ENCODE measurements around the gene SUPT6H. TPM values are rescaled to one million over a fixed set of nuclear protein-coding genes. Genes with fewer than 3 reads are reported as not detected.
A peak's percentile ranks its signal among the peaks of the same experiment; 100 is the strongest.

SUPT6H gene
- total RNA-seq, 2 donors from 2014 or later, result 40.1 to 47.1 TPM

GRCh38 chr17:28675490-28675889 lies 13.5 kb downstream of the SUPT6H start:
- Histone ChIP-seq H3K36me3 (peaks cover 36% of the 10 kb centered on the region), H3K27ac (no peak overlapping the region), H3K9ac (ENCODE audit: low read depth in 2 of 2, low read length in 2 of 2) (no peak overlapping the region), H3K9me3 (no peaks in the 10 kb centered on the region), H3K4me1 (no peaks in the 10 kb centered on the region), H3K4me3 (no peak overlapping the region), H3K27me3 (no peaks in the 10 kb centered on the region)
- no peak for TF ChIP-seq CTCF (IDR thresholded peaks at IDR 0.05)
- no peak for DNase-seq
- intact Hi-C loops (cut with DNase I), result no loop called here

- TF ChIP-seq CTCF (IDR thresholded peaks at IDR 0.05), result peak; percentile 32
- no peaks in the 10 kb centered on the region for H3K9me3 ChIP-seq
- no peak overlapping the region for H3K27ac ChIP-seq
- no peak overlapping the region for H3K4me3 ChIP-seq
- DNase-seq, result no peak
- H3K27me3 ChIP-seq, result no peaks in the 10 kb centered on the region
- no peak overlapping the region for H3K9ac ChIP-seq (ENCODE audit: low read depth in 2 of 2, low read length in 2 of 2)
- H3K4me1 ChIP-seq, result no peaks in the 10 kb centered on the region
- intact Hi-C loops (cut with DNase I), result no loop called here
- peaks cover 41% of the 10 kb centered on the region for H3K36me3 ChIP-seq
Observed at GRCh38 chr17:28675980-28676379, 14.0 kb downstream of the SUPT6H start.

GRCh38 chr17:28682655-28683054 lies 20.6 kb downstream of the SUPT6H start:
- no peak overlapping the region for H3K4me3 ChIP-seq
- H3K27ac ChIP-seq, result no peak overlapping the region
- no peaks in the 10 kb centered on the region for H3K9me3 ChIP-seq
- H3K9ac ChIP-seq (ENCODE audit: low read depth in 2 of 2, low read length in 2 of 2), result no peak overlapping the region
- no peak for DNase-seq
- TF ChIP-seq CTCF (IDR thresholded peaks at IDR 0.05), result no peak
- no peaks in the 10 kb centered on the region for H3K4me1 ChIP-seq
- peaks cover 63% of the 10 kb centered on the region for H3K36me3 ChIP-seq
- no peaks in the 10 kb centered on the region for H3K27me3 ChIP-seq
- intact Hi-C loops (cut with DNase I), result loop anchor here (5.0 to 10.0 kb wide), 2 partner anchors 72 to 200 kb away; no protein-coding TSS in a partner anchor

- H3K36me3 ChIP-seq, result peaks cover 54% of the 10 kb centered on the region
- no peaks in the 10 kb centered on the region for H3K9me3 ChIP-seq
- no peak overlapping the region for H3K9ac ChIP-seq (ENCODE audit: low read depth in 2 of 2, low read length in 2 of 2)
- no peak overlapping the region for H3K27ac ChIP-seq
- no peak overlapping the region for H3K4me3 ChIP-seq
- no peaks in the 10 kb centered on the region for H3K27me3 ChIP-seq
- no peak for TF ChIP-seq CTCF (IDR thresholded peaks at IDR 0.05)
- H3K4me1 ChIP-seq, result no peaks in the 10 kb centered on the region
- peak; percentile 52 for DNase-seq
- intact Hi-C loops (cut with DNase I), result loop anchor here (5.0 to 10.0 kb wide), 2 partner anchors 70 to 197 kb away; no protein-coding TSS in a partner anchor
Observed at GRCh38 chr17:28684963-28685362, 23.0 kb downstream of the SUPT6H start.

GRCh38 chr17:28685366-28685765 lies 23.4 kb downstream of the SUPT6H start:
- H3K9me3 ChIP-seq, result no peaks in the 10 kb centered on the region
- no peak overlapping the region for H3K4me3 ChIP-seq
- H3K9ac ChIP-seq (ENCODE audit: low read depth in 2 of 2, low read length in 2 of 2), result no peak overlapping the region
- H3K27me3 ChIP-seq, result no peaks in the 10 kb centered on the region
- no peaks in the 10 kb centered on the region for H3K4me1 ChIP-seq
- H3K36me3 ChIP-seq, result peaks cover 54% of the 10 kb centered on the region
- no peak for TF ChIP-seq CTCF (IDR thresholded peaks at IDR 0.05)
- DNase-seq, result no peak
- intact Hi-C loops (cut with DNase I), result loop anchor here (10.0 kb wide), 1 partner anchor 69 kb away; no protein-coding TSS in a partner anchor
- no peak overlapping the region for H3K27ac ChIP-seq
